ENCODE measurements around the gene C1GALT1.

DNA sequence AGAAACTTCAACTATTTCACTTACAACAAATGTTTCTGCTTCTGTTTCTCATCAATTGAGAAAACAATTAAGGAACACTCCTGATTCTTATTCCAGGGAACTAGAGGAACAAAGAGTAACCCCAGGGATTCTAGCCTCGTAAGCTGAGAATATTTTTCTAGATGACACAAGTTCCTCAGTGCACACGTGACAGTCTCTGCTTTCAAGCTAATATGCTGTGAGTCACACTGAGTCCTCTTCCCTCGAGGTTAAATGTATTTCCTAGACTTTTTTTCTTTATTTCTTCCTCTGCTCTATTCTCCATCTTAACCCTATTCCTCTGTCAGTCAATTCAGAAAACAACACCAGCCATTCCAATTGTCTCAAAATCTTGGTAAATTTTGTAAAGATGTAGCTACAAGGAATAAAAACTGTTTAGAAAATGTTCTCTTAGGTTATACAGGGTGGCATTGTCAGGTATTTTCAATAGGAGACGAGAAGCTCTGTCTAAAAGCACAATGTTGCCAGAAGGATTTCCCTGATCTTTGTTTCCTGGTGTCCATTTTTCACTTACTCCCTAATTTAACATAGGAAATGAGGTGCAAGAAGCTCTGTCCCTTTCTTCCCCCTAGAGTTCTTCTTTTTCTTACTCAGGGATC lies 5.8 kb upstream of the C1GALT1 start:
- TF ChIP-seq, protein P1, sequence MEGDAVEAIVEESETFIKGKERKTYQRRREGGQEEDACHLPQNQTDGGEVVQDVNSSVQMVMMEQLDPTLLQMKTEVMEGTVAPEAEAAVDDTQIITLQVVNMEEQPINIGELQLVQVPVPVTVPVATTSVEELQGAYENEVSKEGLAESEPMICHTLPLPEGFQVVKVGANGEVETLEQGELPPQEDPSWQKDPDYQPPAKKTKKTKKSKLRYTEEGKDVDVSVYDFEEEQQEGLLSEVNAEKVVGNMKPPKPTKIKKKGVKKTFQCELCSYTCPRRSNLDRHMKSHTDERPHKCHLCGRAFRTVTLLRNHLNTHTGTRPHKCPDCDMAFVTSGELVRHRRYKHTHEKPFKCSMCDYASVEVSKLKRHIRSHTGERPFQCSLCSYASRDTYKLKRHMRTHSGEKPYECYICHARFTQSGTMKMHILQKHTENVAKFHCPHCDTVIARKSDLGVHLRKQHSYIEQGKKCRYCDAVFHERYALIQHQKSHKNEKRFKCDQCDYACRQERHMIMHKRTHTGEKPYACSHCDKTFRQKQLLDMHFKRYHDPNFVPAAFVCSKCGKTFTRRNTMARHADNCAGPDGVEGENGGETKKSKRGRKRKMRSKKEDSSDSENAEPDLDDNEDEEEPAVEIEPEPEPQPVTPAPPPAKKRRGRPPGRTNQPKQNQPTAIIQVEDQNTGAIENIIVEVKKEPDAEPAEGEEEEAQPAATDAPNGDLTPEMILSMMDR (IDR thresholded peaks at IDR 0.05): no peak
- TF ChIP-seq EZH2 (IDR thresholded peaks at IDR 0.05; ENCODE audit: borderline replicate concordance, insufficient read depth, low read depth, low read length, poor library complexity, severe bottlenecking): no peak
